HG03460 (cell line): Measurements from ENCODE around the gene NPHP4.

Experiments used
- ATAC-seq: cut with Tn5 transposase; IDR thresholded peaks from one replicate; pipeline ENCODE4 v1.9.1; 2021; ENCODE audit not compliant: unreplicated experiment

NPHP4 gene

DNA sequence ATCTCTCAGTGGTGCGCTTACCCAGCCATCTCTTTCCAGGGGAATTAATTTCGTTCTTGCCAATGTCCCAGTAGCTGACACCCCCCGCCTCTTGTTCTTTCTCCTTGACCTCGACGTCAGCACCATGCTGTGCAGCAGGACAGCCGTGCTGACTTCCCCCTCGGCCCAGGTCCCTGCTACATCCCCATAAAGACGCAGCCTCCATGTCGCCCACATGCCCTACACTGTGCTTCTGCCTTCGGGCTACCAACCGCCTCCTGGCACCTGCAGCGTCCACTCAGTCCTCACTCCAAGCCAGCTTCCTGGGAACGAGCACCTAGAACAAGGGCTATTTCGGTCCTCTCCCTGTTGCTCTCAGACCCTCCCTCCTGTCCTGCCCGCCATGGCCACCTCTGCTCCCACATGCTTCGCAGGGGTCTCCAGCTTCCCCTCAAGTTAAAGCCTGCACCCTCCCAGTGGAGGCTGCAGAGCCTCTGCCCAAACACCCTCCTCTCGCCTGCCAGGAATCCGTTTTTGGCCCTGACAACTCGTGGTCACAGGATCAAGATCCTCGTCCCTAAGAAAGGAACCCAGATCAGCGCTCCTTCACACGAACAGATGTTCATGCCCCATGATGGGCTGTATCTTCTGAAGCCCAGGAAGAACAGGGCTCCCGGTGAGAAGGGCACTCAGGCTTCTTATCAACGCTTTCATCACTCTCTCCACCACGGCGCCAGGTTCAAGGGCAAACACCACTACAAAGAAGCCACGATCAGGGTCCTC is 109.7 kb downstream of the NPHP4 start:
- ATAC-seq, result no peak

DNA sequence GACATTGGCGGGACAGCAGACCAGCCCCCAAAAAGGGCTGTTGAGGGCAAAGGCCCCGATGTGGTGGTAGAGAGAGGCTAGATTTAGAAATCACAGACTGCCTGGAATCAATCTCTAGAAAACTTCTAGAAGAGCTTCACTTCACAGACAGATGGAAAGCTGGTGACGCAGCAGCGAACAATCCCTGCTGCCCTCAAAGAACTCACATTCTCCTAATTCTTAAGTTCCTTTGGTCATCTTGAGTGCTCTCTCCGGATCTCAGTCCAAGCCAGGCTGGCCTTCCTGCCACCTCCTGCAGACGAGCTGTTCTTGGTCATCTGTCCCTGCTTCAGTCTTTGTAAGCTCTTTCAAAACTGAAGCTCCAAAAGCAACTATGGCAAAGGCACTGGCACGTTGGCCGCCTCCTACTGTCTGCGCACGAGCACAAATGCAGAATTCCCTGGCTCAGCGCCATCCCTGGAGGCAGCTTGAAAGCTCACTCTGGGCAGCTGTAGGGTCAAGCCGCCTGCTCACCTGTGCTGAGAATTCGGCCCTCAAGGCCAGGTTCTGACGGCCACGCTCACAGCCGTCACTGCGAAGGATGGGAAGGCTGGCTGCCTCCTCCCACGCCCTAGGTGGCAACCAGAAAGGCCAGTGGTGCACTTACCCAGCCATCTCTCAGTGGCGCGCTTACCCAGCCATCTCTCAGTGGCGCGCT is 110.6 kb downstream of the NPHP4 start:
- no peak for ATAC-seq

DNA sequence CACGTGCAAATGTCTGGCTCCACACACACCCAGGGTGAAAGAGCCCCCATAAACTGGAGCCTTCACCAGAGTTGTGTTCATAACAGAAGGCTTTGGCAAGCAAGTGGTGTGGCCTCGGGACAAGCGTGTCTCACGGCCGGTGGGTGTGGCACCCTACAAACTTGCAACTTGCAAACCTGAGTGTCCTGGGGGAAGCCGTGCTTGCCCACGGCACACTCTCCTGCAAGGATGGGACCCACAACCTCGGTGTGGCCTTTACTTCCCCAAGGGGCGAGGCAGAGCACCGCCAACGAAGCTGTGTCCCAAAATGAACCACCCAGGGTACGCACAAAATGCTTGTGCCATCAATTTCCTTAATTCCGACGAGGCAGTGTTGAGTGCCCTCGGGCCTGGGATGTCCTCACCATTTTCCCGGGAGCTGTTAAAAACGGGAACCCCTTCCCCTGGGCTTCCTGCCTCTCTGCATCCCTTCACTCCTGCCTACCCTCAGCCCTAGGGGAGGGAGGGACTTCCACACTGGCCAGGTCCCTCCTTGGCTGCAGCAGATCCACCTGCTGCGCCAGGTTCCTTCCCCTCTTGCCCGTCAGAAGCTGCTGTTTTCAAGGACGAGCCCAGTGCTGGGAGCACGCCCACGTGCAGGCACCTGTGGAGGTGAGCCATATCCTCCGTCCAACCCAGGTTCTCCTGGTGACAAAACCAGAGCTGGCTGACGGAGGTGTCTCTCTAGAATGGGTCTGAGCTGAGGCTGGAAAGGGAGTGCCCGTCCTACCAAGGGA is 111.4 kb downstream of the NPHP4 start:
- ATAC-seq, result no peak

DNA sequence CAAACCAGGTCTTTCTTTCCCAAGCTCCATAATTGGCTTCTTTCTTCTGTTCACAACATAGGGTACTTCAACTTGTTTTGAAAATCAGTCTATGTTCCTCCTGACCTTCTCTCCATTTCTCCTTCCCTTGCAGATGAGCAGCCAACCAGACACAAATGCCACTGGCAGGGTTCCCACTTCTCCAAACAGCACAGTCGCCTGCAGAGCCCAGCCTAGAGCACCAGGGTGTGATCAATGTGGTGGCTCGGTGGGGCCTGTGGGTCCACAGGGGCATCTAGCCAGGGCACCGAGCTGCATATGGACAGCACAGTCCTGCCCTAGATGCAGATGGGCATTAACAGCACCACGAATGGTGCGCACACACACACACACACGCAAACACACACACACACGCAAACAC is 112.8 kb downstream of the NPHP4 start:
- ATAC-seq, result no peak

DNA sequence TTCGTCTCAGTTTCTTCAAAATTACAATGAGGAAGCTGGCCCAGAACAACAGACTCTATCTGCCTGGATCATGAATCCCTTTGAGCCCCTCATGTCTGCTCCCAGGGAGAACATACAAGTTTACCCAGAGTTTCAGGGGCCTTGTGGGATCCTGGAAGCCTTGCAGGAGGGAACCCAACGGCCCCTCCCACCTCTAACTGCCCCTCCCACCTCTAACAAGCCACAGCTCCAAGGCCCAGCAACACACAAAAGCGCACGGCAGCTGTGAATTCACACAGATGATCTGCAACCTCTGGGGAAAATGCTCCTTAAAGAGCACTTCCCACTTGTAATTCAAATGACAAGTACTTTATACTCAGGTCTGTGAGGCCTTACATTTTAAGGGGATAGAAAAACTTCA is 113.3 kb downstream of the NPHP4 start:
- ATAC-seq, result no peak

DNA sequence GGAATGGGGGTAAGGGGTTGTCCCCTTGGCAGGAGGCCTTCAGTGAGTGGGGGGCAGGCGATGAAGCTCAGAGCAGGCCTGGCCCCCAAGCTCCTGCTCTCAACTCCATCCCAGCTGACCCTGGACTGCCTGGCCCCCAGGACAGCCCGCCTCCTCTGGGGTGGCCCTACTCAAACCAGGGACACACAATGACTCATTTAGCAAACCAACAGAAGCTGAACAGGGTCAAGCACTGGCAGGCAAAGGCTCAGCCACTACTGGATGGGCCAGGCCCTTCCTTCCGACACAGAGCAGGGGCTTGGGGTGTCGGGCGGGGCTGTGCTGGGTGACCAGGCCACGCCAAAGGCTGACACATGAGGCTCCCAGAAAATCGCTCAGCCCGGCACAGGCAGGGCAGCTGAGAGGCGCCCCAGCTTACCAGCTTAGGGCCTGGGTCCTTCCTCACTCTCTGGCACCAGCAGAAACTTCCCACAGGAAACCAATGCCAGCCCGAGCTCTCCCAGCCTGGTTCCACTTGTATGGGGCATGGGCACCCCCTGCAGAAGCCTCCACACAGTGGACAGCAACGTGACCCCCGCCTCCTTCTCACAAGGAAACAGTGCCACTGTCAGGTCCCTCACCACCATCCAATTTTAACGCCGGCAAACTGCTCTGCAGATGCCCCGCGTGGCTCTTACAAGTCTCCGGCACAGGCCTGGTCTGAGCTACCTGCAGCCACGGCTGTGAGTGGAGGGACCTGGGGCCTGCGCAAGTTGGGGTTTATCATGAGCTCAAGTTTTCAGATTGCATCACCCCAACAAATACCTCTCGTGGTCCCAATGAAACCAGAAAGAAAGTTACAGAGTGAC is 114.3 kb downstream of the NPHP4 start:
- ATAC-seq, result no peak

DNA sequence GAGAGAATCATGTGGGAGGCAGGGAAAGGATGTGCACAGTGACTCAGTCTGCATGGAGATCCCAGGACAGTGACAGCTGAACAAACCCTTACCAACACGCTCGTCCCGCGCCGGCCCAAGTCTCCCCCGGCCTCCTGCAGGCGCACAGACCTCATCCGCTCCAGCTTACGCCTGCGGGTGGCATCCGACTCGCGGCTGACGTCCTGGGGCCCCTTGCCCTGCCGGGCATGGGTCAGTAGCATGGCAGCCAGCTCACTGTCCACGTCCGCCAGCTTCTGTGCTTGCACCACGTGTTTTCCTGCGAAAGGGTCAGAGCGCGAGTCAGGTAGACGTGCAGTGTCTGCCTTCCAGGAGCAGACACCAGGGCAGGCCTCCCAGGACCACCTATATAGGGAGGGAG is 115.2 kb downstream of the NPHP4 start:
- no peak for ATAC-seq

DNA sequence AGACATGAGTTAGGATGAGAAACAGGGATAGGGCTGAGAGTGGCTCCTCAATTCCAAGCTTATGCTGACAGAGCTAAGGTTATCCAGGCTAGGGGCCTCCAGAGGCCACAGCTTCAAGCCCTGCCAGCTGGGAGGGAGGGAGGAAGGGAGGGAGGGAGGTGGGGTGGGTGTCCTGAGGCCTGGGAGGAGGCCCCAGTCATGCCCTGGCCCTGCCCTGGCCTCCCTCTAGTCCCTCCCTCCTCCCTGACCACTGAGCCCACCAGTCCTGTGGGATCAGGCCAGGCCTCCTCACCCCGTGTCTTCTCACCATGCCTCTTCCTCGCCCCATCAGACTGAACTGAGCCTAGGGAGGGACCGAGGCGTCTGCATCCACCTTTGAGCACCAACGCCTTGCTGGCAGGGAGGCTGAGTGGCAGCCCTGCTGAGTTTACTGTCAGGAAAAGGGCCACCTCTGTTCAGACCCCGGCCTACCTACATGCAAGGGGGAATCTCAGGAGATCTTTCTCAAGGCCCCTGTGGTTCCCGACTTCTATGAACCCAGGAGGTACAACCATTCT is 116.1 kb downstream of the NPHP4 start:
- ATAC-seq, result no peak

DNA sequence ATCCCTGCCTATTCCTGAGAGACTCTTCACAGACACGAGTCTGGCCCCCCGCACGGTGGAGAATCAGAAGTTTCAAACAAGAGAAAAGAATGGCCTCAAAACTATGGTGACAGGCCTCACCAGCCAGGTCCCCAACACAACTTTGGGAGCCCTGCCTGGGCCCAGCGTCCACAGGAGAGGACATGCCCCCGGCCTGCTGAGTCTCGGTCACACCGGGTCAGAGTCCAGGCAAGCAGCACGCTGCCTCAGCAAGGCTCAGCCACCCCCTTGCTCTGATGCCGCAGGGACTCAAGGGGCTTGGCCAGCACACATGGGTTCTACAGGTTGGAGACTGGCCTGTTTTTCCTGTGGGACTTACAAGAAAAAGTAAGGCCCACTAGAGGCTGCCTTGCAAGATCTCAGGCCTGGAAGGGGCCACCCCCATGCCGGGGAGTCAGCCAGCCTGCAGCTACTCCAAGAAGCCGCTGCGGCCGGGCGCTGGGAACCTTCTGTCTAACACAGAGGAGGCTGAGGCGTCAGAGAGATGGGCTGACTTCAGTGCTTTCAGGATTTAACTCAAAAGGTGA is 116.8 kb downstream of the NPHP4 start:
- ATAC-seq, result no peak

DNA sequence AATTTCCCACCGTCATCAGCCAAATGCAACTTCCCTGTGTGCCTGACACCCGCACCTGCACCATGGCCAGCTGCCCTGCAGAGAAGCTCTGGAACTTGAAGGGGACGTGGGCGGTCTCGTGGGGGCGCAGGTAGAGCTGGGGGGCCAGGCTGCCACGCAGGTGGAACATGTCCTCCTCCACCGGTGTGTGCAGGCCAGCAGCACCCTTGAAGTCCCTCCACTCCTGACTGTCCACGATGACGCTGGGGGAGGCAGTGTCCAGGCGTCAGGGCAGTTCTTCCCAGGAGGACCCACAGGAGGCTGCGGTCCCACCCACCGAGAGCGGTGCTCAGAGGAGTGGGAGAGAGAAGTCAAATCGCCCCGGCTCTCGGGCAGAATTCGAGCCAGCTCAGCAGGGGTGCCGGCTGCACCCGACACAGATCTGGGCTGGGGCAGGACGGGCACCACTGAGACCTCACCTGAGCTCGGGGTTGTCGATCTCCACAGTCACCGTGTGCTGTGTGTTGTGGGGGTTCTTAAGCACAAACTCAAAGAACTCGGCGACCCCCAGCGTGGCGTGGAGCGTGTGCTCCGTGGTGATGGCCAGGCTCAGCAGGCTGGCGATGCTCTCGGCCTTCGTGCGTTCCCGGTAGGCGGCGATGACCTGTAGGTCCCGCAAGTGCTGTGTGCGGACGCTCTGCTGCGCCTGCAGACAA is 117.7 kb downstream of the NPHP4 start:
- no peak for ATAC-seq

DNA sequence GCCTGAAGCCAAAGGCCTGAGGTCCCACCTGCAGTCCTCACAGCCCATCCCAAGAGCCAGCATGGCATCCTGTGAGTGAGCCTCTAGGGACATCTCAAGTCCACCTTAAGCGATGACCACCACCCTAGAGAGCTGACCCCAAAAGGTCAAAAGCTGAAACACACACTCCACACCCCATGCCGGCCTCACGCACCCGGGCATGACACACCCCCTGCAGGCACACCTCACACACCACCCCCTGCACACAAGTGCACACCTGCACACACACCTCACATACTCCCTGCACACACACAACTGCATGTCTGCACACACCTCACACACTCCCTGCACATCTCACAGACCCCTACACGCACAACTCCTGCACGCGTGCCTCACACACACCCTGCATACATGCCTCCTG is 118.7 kb downstream of the NPHP4 start:
- ATAC-seq, result no peak

DNA sequence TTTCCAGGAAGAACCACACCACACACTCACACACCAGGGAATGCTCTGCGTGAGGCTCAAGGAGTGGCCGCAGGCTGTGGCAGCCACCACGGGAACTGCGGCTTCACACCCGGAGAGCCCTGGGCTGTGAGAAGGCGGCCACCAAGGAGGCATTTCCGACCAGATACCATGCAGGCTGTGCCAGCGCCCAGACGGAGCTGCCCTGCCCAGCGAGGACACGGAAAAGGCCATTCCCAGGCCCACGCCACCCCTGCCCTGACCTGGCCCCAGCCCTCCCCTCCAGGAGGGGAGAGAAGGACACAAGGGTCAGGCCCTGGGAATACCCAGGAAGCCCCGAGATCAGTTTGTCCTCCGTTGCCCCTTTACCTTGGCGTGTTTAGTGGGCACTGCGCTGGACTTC is 119.3 kb downstream of the NPHP4 start:
- no peak for ATAC-seq

DNA sequence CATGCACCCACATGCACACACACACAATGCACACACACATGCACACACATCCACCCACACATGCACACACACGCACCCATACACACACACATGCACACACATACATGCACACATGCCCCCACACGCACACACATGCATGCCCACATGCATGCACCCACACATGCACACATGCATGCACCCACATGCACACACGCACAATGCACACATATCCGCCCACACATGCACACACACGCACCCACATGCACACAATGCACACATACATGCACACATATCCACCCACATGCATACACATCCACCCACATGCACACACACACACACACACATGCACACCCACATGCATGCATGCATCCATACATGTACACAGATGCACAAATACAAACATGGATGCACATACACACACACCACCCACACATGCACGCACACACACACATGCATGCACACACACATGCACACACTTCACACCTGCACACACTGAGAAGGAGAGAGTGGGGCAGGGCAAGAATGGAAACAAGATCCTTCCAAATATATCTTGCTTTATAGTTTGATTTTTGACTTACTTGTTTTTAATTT is 123.2 kb downstream of the NPHP4 start:
- no peak for ATAC-seq

DNA sequence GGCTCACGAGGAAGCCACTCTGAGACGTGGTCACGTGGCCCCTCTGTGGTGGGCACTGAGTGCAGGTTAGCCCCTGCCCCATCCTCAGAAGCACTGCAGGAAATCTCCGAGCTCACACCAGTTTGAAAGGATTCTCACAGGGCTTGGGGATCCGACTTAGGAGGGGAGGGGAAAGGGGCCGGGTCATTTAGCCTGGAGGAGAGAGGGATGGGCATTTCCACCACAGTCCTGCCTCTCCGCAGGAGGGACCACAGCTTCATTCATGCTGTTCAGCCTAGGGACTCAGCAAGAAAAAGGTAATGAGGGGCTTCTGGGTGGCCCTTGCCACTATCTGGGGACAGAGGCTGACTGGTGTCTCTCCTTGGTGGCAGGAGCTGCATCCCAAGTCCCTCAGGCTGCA is 126.5 kb downstream of the NPHP4 start:
- no peak for ATAC-seq

DNA sequence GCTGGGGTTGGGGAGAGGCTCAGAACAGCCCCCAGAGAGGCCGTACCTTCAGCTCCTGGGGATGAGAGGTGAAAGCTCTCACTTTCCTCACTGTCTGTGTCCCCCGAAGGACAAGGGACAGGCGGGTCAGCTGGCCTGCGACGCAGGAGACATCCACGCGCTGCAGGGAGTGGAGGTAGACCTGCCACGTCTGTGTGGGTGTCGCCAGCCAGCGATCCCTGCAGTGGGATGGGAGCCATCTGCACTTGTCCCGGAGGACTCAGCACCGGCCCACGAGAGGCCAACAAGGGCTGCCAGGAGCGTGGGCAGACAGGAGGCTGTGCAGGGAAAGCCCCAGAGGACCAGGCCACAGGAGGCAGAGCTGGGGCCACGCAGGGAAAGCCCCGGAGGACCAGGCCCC is 127.2 kb downstream of the NPHP4 start:
- no peak for ATAC-seq

DNA sequence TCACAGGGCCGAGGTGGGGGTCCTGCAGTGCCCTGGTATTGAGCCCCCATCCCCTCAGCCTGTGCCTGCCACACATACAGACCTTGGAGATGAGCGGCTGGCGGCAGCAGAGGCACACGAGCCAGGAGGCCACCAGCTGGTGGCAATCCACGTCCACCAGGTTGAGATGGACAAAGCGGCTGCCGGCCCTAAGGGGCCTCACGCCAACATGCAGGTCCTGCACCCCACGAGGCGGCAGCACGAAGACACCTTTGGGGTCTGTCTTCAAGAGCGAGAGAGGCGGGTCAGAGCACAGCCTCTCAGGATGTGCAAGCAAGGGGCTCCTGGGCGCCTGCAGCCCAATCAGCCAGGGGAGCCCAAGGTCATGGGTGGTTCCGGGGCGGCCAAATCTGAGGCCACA is 128.0 kb downstream of the NPHP4 start:
- ATAC-seq, result no peak

DNA sequence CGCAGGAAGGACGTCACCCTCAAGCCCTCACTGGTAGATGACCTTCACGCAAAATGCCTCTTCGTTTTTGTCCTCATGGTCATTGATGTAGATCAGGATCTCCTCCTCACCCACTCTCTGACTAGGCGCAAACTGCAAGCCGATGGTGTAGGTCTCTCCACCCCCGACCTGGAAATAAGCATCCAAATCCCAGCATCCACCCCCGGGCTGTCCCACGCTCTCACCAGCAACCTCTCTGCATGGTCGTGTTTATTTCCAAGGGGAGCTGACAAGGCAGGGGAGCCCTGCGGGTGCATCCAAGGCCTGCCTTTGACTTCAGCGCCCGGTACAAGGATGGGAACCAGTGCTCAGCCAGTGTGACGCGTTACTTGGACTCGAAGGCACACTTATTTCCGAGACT is 129.0 kb downstream of the NPHP4 start:
- no peak for ATAC-seq

DNA sequence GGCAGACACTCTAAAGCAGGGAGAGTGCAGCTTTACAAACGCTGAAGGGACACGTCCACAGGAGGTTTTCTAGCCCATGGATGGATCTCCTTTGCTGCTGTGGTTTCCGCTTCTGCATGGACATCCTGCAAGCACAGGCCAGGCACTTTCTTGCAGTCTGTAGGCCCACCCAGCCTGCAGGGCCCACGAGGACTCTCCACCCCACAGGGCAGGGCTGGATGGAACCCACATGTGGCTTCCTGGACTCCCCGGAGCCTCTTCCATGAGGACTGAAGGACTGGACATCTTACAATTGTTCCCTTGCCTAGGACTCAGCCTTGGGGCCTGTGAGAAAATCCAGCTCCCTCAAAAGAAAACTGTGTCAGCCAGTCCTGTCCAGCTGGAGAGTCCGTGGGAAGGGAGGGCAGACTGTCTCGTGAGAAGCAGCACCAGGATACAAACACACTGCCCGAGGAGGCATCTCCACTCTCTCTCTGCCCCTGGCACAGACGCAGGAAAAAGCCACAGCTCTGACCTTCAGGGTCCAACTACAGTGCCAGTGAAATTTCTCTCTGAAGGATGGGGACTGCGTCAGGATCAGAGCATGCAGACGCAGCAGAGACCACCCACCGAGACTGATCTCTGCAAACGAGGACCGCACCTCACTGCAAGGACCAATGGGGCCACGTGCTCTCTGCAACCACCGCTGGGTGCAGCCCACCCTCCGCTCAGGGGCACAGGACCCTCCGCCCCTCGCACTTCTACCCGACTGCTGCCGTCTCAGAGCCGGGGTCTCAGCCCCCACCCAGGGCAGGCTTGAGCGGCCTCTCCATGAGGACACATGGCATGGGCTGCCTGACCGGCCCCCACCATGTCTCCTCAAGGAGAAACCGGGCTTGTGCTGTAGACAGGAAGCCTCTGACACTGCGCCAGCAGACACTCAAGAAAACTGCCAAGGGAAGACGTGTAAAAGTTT is 130.1 kb downstream of the NPHP4 start:
- no peak for ATAC-seq
